Measurements from ENCODE around the gene PLAAT4. TPM values are rescaled to one million over a fixed set of nuclear protein-coding genes. Genes with fewer than 3 reads are reported as not detected.

The PLAAT4 gene
- total and polyA plus RNA-seq, 2 of the 13 experiments (the other 11 are each of a cell fraction or from before 2014, with no cell fraction given), result 0.71 to 1.00 TPM

DNA sequence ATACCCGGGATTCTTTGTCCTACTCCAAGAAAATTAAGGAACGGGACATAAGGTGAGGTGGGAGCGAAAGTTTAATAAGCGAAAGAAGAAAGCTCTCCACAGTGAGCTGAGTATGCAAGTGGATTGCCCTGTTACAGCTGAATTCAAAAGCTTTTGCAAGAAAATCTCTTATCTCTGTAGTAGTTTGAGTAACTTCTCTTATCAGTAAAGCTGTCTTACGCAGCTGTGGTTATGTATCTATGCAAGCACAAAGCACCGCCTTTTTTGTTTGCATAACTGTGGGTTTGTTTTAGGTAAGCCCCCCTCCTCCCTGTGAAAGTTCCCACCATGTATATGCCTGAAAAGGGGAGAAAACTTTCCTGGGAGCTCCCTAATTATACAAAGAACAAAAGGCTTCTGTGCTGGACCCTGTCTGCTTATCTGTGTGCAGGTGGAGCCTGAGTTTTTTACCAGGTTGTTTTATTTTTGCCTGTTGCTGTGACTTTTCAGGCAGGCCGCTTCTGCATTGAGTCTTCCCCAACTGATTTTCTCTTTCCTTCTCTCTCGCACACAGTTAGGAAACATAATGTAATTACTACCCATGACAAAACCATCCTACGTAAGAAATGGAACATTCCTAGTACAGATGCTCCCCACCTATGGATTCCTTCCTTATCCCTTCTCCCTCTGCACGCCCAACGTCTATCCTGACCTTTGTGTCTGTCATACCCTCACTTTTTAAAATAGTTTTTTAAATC lies 44.8 kb upstream of the PLAAT4 start (continued):
- TF ChIP-seq, protein P1, sequence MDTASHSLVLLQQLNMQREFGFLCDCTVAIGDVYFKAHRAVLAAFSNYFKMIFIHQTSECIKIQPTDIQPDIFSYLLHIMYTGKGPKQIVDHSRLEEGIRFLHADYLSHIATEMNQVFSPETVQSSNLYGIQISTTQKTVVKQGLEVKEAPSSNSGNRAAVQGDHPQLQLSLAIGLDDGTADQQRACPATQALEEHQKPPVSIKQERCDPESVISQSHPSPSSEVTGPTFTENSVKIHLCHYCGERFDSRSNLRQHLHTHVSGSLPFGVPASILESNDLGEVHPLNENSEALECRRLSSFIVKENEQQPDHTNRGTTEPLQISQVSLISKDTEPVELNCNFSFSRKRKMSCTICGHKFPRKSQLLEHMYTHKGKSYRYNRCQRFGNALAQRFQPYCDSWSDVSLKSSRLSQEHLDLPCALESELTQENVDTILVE (CRISPR knock-in tag; IDR thresholded peaks at IDR 0.05), result peak; percentile 33; the same call in 1 of the 2 replicates
- TF ChIP-seq, protein P2, sequence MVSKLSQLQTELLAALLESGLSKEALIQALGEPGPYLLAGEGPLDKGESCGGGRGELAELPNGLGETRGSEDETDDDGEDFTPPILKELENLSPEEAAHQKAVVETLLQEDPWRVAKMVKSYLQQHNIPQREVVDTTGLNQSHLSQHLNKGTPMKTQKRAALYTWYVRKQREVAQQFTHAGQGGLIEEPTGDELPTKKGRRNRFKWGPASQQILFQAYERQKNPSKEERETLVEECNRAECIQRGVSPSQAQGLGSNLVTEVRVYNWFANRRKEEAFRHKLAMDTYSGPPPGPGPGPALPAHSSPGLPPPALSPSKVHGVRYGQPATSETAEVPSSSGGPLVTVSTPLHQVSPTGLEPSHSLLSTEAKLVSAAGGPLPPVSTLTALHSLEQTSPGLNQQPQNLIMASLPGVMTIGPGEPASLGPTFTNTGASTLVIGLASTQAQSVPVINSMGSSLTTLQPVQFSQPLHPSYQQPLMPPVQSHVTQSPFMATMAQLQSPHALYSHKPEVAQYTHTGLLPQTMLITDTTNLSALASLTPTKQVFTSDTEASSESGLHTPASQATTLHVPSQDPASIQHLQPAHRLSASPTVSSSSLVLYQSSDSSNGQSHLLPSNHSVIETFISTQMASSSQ (IDR thresholded peaks at IDR 0.05; ENCODE audit: low read depth), result no peak
- TF ChIP-seq, protein P2 (CRISPR knock-in tag; IDR thresholded peaks at IDR 0.05; ENCODE audit: borderline replicate concordance), result peak; percentile 38; the same call in 1 of the 2 replicates
- no peak for TF ChIP-seq PHF20 (CRISPR knock-in tag; IDR thresholded peaks at IDR 0.05)
- no peak for TF ChIP-seq SMC3 (IDR thresholded peaks at IDR 0.05; ENCODE audit: low read length)
- TF ChIP-seq, protein P3, sequence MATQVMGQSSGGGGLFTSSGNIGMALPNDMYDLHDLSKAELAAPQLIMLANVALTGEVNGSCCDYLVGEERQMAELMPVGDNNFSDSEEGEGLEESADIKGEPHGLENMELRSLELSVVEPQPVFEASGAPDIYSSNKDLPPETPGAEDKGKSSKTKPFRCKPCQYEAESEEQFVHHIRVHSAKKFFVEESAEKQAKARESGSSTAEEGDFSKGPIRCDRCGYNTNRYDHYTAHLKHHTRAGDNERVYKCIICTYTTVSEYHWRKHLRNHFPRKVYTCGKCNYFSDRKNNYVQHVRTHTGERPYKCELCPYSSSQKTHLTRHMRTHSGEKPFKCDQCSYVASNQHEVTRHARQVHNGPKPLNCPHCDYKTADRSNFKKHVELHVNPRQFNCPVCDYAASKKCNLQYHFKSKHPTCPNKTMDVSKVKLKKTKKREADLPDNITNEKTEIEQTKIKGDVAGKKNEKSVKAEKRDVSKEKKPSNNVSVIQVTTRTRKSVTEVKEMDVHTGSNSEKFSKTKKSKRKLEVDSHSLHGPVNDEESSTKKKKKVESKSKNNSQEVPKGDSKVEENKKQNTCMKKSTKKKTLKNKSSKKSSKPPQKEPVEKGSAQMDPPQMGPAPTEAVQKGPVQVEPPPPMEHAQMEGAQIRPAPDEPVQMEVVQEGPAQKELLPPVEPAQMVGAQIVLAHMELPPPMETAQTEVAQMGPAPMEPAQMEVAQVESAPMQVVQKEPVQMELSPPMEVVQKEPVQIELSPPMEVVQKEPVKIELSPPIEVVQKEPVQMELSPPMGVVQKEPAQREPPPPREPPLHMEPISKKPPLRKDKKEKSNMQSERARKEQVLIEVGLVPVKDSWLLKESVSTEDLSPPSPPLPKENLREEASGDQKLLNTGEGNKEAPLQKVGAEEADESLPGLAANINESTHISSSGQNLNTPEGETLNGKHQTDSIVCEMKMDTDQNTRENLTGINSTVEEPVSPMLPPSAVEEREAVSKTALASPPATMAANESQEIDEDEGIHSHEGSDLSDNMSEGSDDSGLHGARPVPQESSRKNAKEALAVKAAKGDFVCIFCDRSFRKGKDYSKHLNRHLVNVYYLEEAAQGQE (IDR thresholded peaks at IDR 0.05; ENCODE audit: borderline replicate concordance in 1 of 2, low read depth in 1 of 2, low read length in 2 of 2), result peak in 1 of 2 experiments; percentile 14; a peak in 1 of 4 replicates
- TF ChIP-seq, protein P4, sequence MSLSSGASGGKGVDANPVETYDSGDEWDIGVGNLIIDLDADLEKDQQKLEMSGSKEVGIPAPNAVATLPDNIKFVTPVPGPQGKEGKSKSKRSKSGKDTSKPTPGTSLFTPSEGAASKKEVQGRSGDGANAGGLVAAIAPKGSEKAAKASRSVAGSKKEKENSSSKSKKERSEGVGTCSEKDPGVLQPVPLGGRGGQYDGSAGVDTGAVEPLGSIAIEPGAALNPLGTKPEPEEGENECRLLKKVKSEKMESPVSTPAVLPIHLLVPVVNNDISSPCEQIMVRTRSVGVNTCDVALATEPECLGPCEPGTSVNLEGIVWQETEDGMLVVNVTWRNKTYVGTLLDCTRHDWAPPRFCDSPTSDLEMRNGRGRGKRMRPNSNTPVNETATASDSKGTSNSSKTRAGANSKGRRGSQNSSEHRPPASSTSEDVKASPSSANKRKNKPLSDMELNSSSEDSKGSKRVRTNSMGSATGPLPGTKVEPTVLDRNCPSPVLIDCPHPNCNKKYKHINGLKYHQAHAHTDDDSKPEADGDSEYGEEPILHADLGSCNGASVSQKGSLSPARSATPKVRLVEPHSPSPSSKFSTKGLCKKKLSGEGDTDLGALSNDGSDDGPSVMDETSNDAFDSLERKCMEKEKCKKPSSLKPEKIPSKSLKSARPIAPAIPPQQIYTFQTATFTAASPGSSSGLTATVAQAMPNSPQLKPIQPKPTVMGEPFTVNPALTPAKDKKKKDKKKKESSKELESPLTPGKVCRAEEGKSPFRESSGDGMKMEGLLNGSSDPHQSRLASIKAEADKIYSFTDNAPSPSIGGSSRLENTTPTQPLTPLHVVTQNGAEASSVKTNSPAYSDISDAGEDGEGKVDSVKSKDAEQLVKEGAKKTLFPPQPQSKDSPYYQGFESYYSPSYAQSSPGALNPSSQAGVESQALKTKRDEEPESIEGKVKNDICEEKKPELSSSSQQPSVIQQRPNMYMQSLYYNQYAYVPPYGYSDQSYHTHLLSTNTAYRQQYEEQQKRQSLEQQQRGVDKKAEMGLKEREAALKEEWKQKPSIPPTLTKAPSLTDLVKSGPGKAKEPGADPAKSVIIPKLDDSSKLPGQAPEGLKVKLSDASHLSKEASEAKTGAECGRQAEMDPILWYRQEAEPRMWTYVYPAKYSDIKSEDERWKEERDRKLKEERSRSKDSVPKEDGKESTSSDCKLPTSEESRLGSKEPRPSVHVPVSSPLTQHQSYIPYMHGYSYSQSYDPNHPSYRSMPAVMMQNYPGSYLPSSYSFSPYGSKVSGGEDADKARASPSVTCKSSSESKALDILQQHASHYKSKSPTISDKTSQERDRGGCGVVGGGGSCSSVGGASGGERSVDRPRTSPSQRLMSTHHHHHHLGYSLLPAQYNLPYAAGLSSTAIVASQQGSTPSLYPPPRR (CRISPR knock-in tag; IDR thresholded peaks at IDR 0.05; ENCODE audit: borderline replicate concordance), result peak; percentile 74; the same call in 1 of the 2 replicates
- TF ChIP-seq ZNF24 (IDR thresholded peaks at IDR 0.05), result no peak
